ENCODE data around the gene BCL2. TPM values are rescaled to one million over a fixed set of nuclear protein-coding genes. Genes with fewer than 3 reads are reported as not detected.

BCL2 gene
- total and polyA plus RNA-seq, 8 donors: 6.3 to 11.3 (median 10.8) TPM

DNA sequence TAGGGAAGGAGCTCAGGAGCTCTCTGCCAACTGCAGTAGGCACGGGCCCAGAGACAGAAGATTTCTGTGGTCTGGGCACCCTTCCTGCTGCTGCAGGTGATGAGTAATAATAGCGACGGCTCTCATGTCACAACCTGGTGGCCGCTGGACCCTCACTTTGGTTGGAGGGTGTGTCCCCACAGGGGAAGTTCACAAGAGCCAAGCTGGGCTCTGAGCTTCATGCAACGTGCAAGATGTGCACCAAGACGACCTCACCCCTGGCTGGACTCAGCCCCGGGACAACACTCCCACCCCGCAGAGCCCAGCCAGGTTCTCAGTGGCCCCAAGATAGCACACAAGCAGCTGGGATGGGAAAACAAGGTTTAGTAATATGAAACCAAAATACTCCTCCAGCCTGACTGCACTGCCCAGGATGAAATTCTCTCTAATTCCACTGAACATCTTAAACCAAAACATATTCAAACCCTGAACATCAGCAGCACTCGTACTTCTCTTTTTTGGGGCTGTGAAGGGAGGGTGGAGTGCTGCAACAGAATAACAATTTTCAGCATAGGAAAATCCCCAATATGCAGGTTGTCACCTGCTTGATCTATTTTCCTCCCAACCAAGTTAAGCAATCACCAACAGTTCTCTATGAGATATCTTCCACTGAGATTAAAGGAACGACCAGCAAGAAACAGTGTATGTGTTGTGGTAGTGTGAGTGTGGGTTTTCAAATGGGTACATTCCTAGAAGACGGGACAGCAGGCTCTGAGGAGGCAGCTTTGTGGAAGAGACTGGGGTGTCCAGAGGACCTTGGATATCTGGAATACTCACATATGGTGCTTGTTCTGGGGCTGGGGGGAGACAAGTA, 26.5 kb downstream of the BCL2 start:
- intact Hi-C loops (cut with DNase I): no loop called here
- peaks cover 1 to 9% of the 10 kb centered on the region in 2 donors for H3K4me1 ChIP-seq
- DNase-seq: peak in 1 of 4 donors; percentile 46
- no peaks in the 10 kb centered on the region for H3K36me3 ChIP-seq
- no peak overlapping the region for H3K4me3 ChIP-seq
- no peak overlapping the region for H3K27ac ChIP-seq
- H3K9me3 ChIP-seq: no peaks in the 10 kb centered on the region
- TF ChIP-seq, protein P1, sequence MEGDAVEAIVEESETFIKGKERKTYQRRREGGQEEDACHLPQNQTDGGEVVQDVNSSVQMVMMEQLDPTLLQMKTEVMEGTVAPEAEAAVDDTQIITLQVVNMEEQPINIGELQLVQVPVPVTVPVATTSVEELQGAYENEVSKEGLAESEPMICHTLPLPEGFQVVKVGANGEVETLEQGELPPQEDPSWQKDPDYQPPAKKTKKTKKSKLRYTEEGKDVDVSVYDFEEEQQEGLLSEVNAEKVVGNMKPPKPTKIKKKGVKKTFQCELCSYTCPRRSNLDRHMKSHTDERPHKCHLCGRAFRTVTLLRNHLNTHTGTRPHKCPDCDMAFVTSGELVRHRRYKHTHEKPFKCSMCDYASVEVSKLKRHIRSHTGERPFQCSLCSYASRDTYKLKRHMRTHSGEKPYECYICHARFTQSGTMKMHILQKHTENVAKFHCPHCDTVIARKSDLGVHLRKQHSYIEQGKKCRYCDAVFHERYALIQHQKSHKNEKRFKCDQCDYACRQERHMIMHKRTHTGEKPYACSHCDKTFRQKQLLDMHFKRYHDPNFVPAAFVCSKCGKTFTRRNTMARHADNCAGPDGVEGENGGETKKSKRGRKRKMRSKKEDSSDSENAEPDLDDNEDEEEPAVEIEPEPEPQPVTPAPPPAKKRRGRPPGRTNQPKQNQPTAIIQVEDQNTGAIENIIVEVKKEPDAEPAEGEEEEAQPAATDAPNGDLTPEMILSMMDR (IDR thresholded peaks at IDR 0.05): no peak
- no peak for ATAC-seq
- H3K27me3 ChIP-seq: no peaks in the 10 kb centered on the region

DNA sequence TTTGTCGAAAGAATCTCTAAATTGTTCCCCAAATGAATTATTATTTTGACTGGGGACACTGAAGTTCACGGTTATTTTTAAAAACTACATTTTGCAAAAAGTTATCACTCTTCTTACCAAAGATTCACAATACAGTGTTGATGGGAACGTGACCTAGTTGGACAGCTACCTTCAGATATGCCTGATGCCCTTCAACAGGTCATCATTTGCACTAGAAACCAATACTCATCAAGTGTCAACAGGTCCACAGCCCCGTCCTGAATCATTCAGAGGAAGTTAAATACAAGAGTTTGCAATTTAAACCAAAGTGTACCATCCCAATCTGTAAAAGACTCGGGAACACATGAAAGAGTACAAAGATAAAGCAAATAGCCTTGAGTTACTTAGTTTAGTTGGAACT, 28.3 kb downstream of the BCL2 start:
- intact Hi-C loops (cut with DNase I): no loop called here
- no peak overlapping the region for H3K4me3 ChIP-seq
- DNase-seq (no peak), ATAC-seq (no peak)
- H3K27me3 ChIP-seq: no peaks in the 10 kb centered on the region
- peaks cover 8 to 9% of the 10 kb centered on the region in 2 donors for H3K4me1 ChIP-seq
- TF ChIP-seq, protein P1 (IDR thresholded peaks at IDR 0.05): no peak
- H3K36me3 ChIP-seq: no peaks in the 10 kb centered on the region
- no peak overlapping the region for H3K27ac ChIP-seq
- no peaks in the 10 kb centered on the region for H3K9me3 ChIP-seq

DNA sequence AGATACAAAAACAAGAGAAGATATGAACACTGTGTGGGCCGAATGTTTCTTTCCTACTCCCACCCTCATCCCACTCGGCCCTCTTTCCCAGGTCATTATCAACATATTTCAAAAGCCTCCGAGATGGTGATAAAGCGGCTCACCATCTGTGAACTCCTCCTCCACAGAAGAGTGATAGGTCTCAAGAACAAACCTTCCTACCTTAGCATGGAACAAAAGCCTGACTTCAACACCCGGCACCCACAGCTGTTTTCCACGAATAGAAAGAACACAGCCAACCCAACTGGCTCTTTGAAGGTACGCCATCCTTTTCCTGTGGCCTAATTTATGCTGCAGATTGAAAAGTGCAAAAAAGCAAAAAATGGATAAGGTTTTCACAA, 28.8 kb downstream of the BCL2 start:
- no peak for ATAC-seq
- Histone ChIP-seq H3K4me3 (no peak overlapping the region), H3K27ac (no peak overlapping the region), H3K4me1 (peaks cover 8 to 9% of the 10 kb centered on the region in 2 donors), H3K27me3 (no peaks in the 10 kb centered on the region), H3K36me3 (no peaks in the 10 kb centered on the region), H3K9me3 (no peaks in the 10 kb centered on the region)
- DNase-seq: no peak
- intact Hi-C loops (cut with DNase I): no loop called here
- TF ChIP-seq, protein P1 (IDR thresholded peaks at IDR 0.05): no peak

DNA sequence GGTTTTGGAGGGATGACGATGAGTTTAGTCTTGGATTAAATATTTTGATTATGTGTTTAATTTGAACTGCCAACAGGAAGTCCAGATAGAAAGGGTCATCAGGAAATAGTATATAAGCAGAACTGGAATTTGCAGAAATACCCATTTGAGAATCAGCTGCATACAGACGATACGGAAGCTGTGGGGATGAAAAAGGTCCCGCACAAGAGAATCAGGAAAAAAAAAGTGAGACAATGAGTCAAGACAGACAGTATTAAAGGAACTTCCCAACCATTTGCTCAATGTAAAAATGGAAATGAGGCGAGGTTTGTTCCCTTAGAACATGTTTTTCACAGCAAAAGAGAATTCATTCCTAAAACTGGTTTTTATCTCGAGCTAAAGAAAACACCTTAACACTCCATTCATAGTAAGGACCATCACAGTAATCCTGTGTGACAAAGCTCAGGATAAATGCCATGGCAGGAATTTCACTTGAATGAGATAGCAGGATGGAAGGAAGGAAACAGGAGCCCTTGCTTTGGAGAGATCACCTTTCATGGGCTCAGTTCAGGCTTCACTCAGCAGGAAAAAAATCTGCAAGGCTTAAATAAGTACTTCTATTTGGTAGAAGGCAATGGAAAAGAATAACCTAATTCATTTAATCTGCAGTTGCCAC, 29.3 kb downstream of the BCL2 start:
- ATAC-seq (no peak), DNase-seq (no peak)
- Histone ChIP-seq H3K9me3 (no peaks in the 10 kb centered on the region), H3K36me3 (no peaks in the 10 kb centered on the region), H3K4me3 (no peak overlapping the region), H3K27ac (no peak overlapping the region), H3K4me1 (peaks cover 8 to 9% of the 10 kb centered on the region in 2 donors), H3K27me3 (no peaks in the 10 kb centered on the region)
- intact Hi-C loops (cut with DNase I): no loop called here
- TF ChIP-seq, protein P1 (IDR thresholded peaks at IDR 0.05): no peak

DNA sequence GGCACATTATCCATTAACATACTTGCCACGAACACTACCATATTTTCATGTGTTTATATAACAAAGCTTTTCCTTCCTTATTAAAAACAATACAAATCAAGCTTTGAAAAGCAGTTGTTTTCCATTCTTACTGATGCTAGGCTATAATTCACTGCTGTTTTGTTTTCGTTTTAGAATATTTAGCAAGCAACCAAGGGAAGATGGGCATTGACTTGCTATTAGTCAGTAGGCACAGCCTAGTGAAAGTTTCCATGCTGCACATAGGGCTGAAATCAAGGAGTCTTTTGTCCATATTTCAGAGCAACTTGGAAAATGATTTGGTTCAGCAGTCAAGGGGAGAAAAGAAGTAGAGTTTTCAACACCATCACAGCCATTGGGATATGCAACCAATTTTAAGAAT, 31.3 kb downstream of the BCL2 start:
- Histone ChIP-seq H3K27ac (no peak overlapping the region), H3K36me3 (no peaks in the 10 kb centered on the region), H3K4me3 (no peak overlapping the region), H3K4me1 (peaks cover 7 to 8% of the 10 kb centered on the region in 2 donors), H3K27me3 (no peaks in the 10 kb centered on the region), H3K9me3 (no peaks in the 10 kb centered on the region)
- TF ChIP-seq, protein P1 (IDR thresholded peaks at IDR 0.05): no peak
- ATAC-seq (no peak), DNase-seq (no peak)
- intact Hi-C loops (cut with DNase I): no loop called here

All from left lung (tissue), 10 donors.